Smooth muscle cell (in vitro differentiated cells): ENCODE results near the gene SYNDIG1. TPM values are rescaled to one million over a fixed set of nuclear protein-coding genes. Genes with fewer than 3 reads are reported as not detected.

Source experiments
- DNase-seq: peaks from one replicate; lab custom pipeline; 2025; ENCODE audit not compliant: unreplicated experiment; lab: John Stamatoyannopoulos, UW
- H2AFZ ChIP-seq: fragments of 200-600 bp; sonication (generic); 2 replicates; pipeline ENCODE4 v1.6.0; 2016; ENCODE audit warnings: antibody characterized with exemption, low read depth, mild to moderate bottlenecking
- H3F3A ChIP-seq: fragments of 200-600 bp; sonication (generic); 2 replicates; pipeline ENCODE4 v1.6.0; 2017; ENCODE audit warnings: antibody characterized with exemption, low read depth
- H3K27ac ChIP-seq: fragments of 200-600 bp; sonication (generic); 2 replicates; pipeline ENCODE4 v1.5.1; 2016; ENCODE audit warnings: low read depth, mild to moderate bottlenecking
- H3K27me3 ChIP-seq: fragments of 200-600 bp; sonication (generic); 2 replicates; pipeline ENCODE4 v1.6.1; 2016; ENCODE audit warnings: low read depth, mild to moderate bottlenecking
- H3K36me3 ChIP-seq: fragments of 200-600 bp; sonication (generic); 2 replicates; pipeline ENCODE4 v1.5.1; 2016; ENCODE audit warnings: low read depth
- H3K4me1 ChIP-seq: fragments of 200-600 bp; sonication (generic); 2 replicates; pipeline ENCODE4 v1.5.1; 2016; ENCODE audit warnings: low read depth
- H3K4me2 ChIP-seq: fragments of 200-600 bp; sonication (generic); 2 replicates; pipeline ENCODE4 v1.6.0; 2016; ENCODE audit warnings: mild to moderate bottlenecking
- H3K4me3 ChIP-seq: fragments of 200-600 bp; sonication (generic); 2 replicates; pipeline ENCODE4 v1.5.1; 2016; ENCODE audit warnings: mild to moderate bottlenecking
- H3K79me2 ChIP-seq: fragments of 200-600 bp; sonication (generic); 2 replicates; pipeline ENCODE4 v1.6.0; 2016; ENCODE audit warnings: low read depth, mild to moderate bottlenecking
- H3K9ac ChIP-seq: fragments of 200-600 bp; sonication (generic); 2 replicates; pipeline ENCODE4 v1.6.0; 2016; ENCODE audit warnings: low read depth
- H3K9me3 ChIP-seq: fragments of 200-600 bp; sonication (generic); replicated peaks from 2 replicates; pipeline ENCODE4 v1.5.1; 2016; ENCODE audit warnings: low read depth
- H4K20me1 ChIP-seq: fragments of 200-600 bp; sonication (generic); 2 replicates; pipeline ENCODE4 v1.6.0; 2016; ENCODE audit warnings: low read depth
- CTCF ChIP-seq: fragments of 200-600 bp; sonication (generic); IDR thresholded peaks from 2 replicates; pipeline ENCODE4 v1.5.1; 2017; ENCODE audit warnings: borderline replicate concordance, mild to moderate bottlenecking, antibody characterized with exemption; ENCODE audit not compliant: insufficient read depth, poor library complexity, severe bottlenecking
- whole genome bisulfite sequencing: methylation state at CpG from one replicate; pipeline ENCODE4 v1.1.7; 2016; ENCODE audit warnings: low lambda C conversion rate; 5-methylcytosine and 5-hydroxymethylcytosine counted together
- polyA plus RNA-seq: library from polyadenylated mRNA; unstranded; fragments of >200 nt; fragmentation: Nextera tagmentation; extraction: Ambion mirVana; gene quantifications from 2 replicates; pipeline ENCODE4 v1.2.1, GENCODE V29; 2016
- total RNA-seq: library from RNA; depleted of rRNA; stranded (reverse); fragments of >200 nt; gene quantifications from 2 replicates; pipeline ENCODE4 v1.2.3, GENCODE V29; 2014

SYNDIG1 gene
- total and polyA plus RNA-seq, 2 experiments from 2014 or later, result 1.8 to 2.2 TPM

DNA sequence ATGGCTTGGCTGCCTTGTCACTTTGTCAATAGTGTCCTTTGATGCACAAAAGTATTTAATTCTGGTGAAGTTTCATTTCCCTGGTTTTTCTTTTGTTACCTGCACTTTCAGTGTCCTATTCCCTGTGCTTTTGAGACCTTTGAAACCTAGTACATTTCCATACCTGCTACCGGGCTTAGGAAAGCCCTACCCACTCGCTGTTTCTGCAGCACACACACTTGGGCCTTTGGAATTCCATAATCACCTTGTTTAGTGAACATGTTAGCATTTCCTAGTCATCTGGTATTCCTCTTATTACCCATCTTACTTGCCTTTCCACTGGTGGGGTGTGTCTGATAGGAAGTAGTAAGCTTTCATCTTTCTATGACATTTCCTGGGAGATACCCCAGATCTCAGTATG is 19.3 kb upstream of the SYNDIG1 start:
- no peak for TF ChIP-seq CTCF
- 87% methylated on average over 2 of the region's 2 CpGs for WGBS
- Histone ChIP-seq H3F3A (no peaks in the 10 kb centered on the region), H3K4me3 (no peak overlapping the region), H3K27me3 (no peaks in the 10 kb centered on the region), H3K9ac (no peak overlapping the region), H3K4me2 (no peak overlapping the region), H3K9me3 (no peaks in the 10 kb centered on the region), H3K79me2 (no peaks in the 10 kb centered on the region), H3K27ac (no peak overlapping the region), H3K36me3 (no peaks in the 10 kb centered on the region), H2AFZ (no peak overlapping the region), H3K4me1 (peaks cover 3% of the 10 kb centered on the region), H4K20me1 (no peaks in the 10 kb centered on the region)
- no peak for DNase-seq

DNA sequence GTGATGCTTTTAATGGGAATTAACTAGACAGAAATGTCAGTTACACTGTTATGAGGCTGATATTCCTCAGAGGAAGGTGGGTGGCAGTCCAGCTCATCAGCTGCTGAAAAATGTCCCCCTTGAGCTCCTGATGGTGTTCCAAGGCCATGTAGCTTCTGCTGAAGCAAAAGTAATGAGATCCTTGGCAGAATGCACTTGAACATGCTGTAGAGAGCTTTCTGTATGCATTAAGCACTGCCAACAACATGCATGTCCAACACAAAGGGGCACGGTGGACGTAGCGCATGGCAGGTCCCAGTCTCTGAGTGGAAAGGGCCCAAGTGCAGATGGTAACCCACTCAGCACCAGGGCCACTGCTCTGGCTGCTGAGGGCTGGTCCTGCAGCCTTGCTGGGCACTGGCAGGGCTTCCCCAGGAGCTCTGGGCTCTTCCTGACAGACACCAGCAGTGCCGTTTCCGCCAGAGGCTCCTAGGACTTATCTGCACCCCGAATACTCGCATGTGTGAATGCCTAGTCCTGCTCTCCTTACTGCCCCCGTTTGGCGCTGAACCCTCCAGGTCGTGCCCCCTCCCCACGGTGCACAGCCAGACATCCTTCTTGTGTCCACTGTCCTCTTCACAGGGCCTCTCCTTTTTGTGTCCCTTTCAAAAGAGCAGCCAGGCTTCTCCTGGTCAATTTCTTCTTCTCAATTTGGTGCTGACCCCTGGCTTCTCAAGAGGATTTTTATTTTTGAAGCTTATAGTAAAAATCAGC is 18.6 kb upstream of the SYNDIG1 start:
- Histone ChIP-seq H3K79me2 (no peaks in the 10 kb centered on the region), H2AFZ (no peak overlapping the region), H3K9me3 (no peaks in the 10 kb centered on the region), H4K20me1 (no peaks in the 10 kb centered on the region), H3F3A (no peaks in the 10 kb centered on the region), H3K4me2 (no peak overlapping the region), H3K4me1 (peaks cover 6% of the 10 kb centered on the region), H3K9ac (no peak overlapping the region), H3K36me3 (no peaks in the 10 kb centered on the region), H3K4me3 (no peak overlapping the region), H3K27ac (no peak overlapping the region), H3K27me3 (no peaks in the 10 kb centered on the region)
- TF ChIP-seq CTCF, result no peak
- WGBS, result 91% methylated on average over 11 of the region's 11 CpGs
- no peak for DNase-seq

DNA sequence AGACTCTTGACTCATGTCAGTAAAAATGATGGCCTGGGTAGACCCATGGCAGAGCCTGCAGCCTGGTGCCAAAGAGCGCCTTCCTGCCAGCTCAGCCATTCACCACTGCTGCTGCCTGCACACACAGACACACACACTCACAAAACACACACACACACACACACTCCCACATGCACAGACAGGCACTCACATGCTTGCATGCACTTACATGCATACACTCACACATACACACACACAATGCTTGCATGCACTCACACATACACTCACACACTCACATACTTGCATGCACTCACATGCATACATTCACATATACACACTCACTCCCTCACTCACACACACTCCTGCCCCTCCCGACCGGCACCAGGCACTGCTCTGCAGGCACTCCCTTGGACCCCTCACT is 18.0 kb upstream of the SYNDIG1 start:
- TF ChIP-seq CTCF, result no peak
- H3K36me3 ChIP-seq, result no peaks in the 10 kb centered on the region
- no peak overlapping the region for H2AFZ ChIP-seq
- H3K4me1 ChIP-seq, result peaks cover 6% of the 10 kb centered on the region
- H4K20me1 ChIP-seq, result no peaks in the 10 kb centered on the region
- H3K27me3 ChIP-seq, result no peaks in the 10 kb centered on the region
- H3K79me2 ChIP-seq, result no peaks in the 10 kb centered on the region
- no peak overlapping the region for H3K4me3 ChIP-seq
- no peaks in the 10 kb centered on the region for H3F3A ChIP-seq
- WGBS, result 89% methylated on average over 3 of the region's 3 CpGs
- no peak for DNase-seq
- no peaks in the 10 kb centered on the region for H3K9me3 ChIP-seq
- H3K27ac ChIP-seq, result no peak overlapping the region
- H3K4me2 ChIP-seq, result no peak overlapping the region
- H3K9ac ChIP-seq, result no peak overlapping the region

DNA sequence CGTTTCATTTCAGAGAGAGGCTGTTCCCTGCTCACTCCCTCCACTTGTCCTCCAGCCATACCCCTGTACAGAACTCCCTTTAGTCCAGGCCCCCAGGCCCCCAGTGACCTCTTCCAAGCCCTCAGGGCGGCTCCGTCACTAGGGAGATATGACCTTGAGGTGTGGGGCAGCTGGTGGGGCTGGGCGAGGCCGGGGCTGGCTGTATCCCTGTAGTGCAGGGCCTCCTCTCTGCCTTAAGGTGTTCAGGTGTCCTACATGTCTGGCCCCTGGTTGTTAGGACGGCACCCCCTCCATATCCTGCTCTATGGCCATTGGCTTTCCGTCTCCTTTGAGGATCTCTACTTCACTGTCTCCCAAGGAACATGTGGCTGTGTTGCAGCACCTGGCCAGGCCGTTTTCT is 17.4 kb upstream of the SYNDIG1 start:
- no peaks in the 10 kb centered on the region for H3K27me3 ChIP-seq
- no peak for TF ChIP-seq CTCF
- H3K9me3 ChIP-seq, result no peaks in the 10 kb centered on the region
- H3K36me3 ChIP-seq, result no peaks in the 10 kb centered on the region
- H3K79me2 ChIP-seq, result no peaks in the 10 kb centered on the region
- H3K27ac ChIP-seq, result no peak overlapping the region
- no peaks in the 10 kb centered on the region for H4K20me1 ChIP-seq
- H3K4me3 ChIP-seq, result no peak overlapping the region
- no peak overlapping the region for H2AFZ ChIP-seq
- no peak for DNase-seq
- no peak overlapping the region for H3K4me2 ChIP-seq
- H3K4me1 ChIP-seq, result peaks cover 6% of the 10 kb centered on the region
- no peak overlapping the region for H3K9ac ChIP-seq
- no peaks in the 10 kb centered on the region for H3F3A ChIP-seq
- 85% methylated on average over 8 of the region's 8 CpGs for WGBS
